Caco-2 (cell line): ENCODE data around the gene KCNQ1OT1. TPM values are rescaled to one million over a fixed set of nuclear protein-coding genes. Genes with fewer than 3 reads are reported as not detected.

Experiments
- BruUV-seq: library from RNA; stranded (reverse); fragments of 400-500 nt; replicated peaks from 2 replicates; lab custom pipeline; 2021; lab: Mats Ljungman, UMichigan
- CTCF ChIA-PET: fragments of 300-600 bp; sonication (Branson Sonifier 250); formaldehyde crosslinking; loops from one replicate; lab custom pipeline; 2022; ENCODE audit warnings: antibody characterized with exemption; lab: Charles Lee
- POLR2A ChIA-PET: fragments of 300-600 bp; sonication (Branson Sonifier 250); formaldehyde crosslinking; loops from one replicate; lab custom pipeline; 2022; ENCODE audit warnings: antibody characterized with exemption; lab: Charles Lee
- DNase-seq, 2 experiments: peaks; one replicate each; pipeline versions ENCODE4 v3.0.0 to v3.0.0-alpha.2; 2020 to 2022
- H3K27me3 ChIP-seq: replicated peaks from 2 replicates; pipeline ENCODE4 v1.6.0; 2011; ENCODE audit warnings: low read length; ENCODE audit not compliant: control insufficient read depth, insufficient read depth
- H3K36me3 ChIP-seq: 2 replicates; pipeline ENCODE4 v1.5.1; 2011; ENCODE audit warnings: low read length; ENCODE audit not compliant: control insufficient read depth, insufficient read depth
- H3K4me1 ChIP-seq: fragments of 250-450 bp; sonication (Bioruptor Pico); 2 replicates; pipeline ENCODE4 v1.5.1; 2020; ENCODE audit warnings: mild to moderate bottlenecking
- H3K4me3 ChIP-seq: 2 replicates; pipeline ENCODE4 v1.5.1; 2011; ENCODE audit warnings: low read depth, mild to moderate bottlenecking, control low read depth, low read length
- H3K9me3 ChIP-seq: fragments of 250-450 bp; sonication (Bioruptor Pico); 2 replicates; pipeline ENCODE4 v1.5.1; 2020; ENCODE audit warnings: mild to moderate bottlenecking, moderate library complexity
- H3K27ac Mint-ChIP-seq: one replicate; pipeline ENCODE4 v1.8.0; 2022; ENCODE audit warnings: mixed read lengths; ENCODE audit not compliant: unreplicated experiment
- H3K27me3 Mint-ChIP-seq: one replicate; pipeline ENCODE4 v1.8.0; 2022; ENCODE audit warnings: mixed read lengths; ENCODE audit not compliant: insufficient read depth, unreplicated experiment
- H3K36me3 Mint-ChIP-seq: one replicate; pipeline ENCODE4 v1.8.0; 2022; ENCODE audit warnings: mild to moderate bottlenecking, mixed read lengths; ENCODE audit not compliant: insufficient read depth, unreplicated experiment
- H3K4me1 Mint-ChIP-seq: one replicate; pipeline ENCODE4 v1.8.0; 2022; ENCODE audit warnings: low read depth, mixed read lengths; ENCODE audit not compliant: unreplicated experiment
- H3K4me3 Mint-ChIP-seq: one replicate; pipeline ENCODE4 v1.8.0; 2022; ENCODE audit warnings: mild to moderate bottlenecking, moderate library complexity, mixed read lengths; ENCODE audit not compliant: unreplicated experiment
- H3K9me3 Mint-ChIP-seq: one replicate; pipeline ENCODE4 v1.8.0; 2022; ENCODE audit warnings: mixed read lengths; ENCODE audit not compliant: unreplicated experiment
- intact Hi-C: fragments of 100-400 bp; cut with micrococcal nuclease; formaldehyde crosslinking; loops from one replicate; pipeline ENCODE4 v1.10.0; 2022; ENCODE audit not compliant: unreplicated experiment
- total RNA-seq: library from RNA; stranded (reverse); gene quantifications from 2 replicates; pipeline ENCODE4 v1.2.3, GENCODE V29; 2022
- TF ChIP-seq, protein P1 (sequence below), 2 experiments: fragments of 200-600 bp in 1 of 2; IDR thresholded peaks; 1 replicate in 1 of 2; 2 replicates in 1 of 2; pipeline versions ENCODE4 v1.5.1 to v1.8.0; 2011 to 2022; ENCODE audit warnings: antibody characterized with exemption in 1 of 2, control low read depth in 1 of 2, inconsistent platforms in 1 of 2, low read depth in 1 of 2, low read length in 1 of 2, mild to moderate bottlenecking in 1 of 2, moderate library complexity in 1 of 2; ENCODE audit not compliant: insufficient read depth in 1 of 2, severe bottlenecking in 1 of 2, unreplicated experiment in 1 of 2

KCNQ1OT1 gene
- total RNA-seq, 1 experiment from 2014 or later, result 7.5 TPM

DNA sequence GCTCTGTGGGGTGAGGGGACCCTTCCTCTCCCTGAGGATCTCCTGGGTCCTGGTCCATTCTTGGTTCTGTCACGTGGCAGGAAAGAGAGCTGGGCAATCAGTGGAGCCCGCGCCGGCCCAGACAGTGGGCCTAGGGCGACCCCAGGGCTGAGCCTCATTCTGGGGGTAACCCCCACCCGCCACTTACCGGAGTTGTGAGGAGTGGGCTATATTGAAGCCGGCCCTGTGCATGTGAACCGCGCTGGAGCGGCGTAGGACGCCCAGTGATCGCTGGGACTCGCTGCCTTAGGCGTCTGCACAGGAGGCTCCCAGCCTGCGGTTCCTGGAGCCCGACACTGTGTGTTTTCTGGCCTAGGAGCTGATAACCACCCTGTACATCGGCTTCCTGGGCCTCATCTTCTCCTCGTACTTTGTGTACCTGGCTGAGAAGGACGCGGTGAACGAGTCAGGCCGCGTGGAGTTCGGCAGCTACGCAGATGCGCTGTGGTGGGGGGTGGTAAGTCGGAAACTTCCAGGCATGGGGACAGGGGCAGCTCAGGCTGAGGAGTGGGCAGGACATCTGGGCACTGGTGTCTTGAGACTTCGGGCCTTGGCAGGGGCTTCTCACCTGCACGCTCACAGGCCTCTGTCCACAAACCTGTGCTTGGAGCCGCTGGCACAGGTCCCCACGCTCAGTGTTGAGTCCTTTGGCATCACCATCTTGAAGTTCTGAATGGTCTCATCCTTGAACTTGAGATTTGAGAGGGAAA is 127.1 kb downstream of the KCNQ1OT1 start:
- ChIA-PET POLR2A (no interaction called here), CTCF (no interaction called here)
- H3K9me3 ChIP-seq, result no peaks in the 10 kb centered on the region
- intact Hi-C loops, result no loop called here
- H3K4me1 ChIP-seq, result peaks cover 11% of the 10 kb centered on the region
- H3K27me3 ChIP-seq, result no peaks in the 10 kb centered on the region
- no peaks in the 10 kb centered on the region for H3K36me3 Mint-ChIP-seq
- no peak overlapping the region for H3K4me3 ChIP-seq
- H3K27ac Mint-ChIP-seq, result no peak overlapping the region
- no TSS peak for BruUV-seq
- H3K9me3 Mint-ChIP-seq, result no peaks in the 10 kb centered on the region
- no peak for DNase-seq
- TF ChIP-seq, protein P1, sequence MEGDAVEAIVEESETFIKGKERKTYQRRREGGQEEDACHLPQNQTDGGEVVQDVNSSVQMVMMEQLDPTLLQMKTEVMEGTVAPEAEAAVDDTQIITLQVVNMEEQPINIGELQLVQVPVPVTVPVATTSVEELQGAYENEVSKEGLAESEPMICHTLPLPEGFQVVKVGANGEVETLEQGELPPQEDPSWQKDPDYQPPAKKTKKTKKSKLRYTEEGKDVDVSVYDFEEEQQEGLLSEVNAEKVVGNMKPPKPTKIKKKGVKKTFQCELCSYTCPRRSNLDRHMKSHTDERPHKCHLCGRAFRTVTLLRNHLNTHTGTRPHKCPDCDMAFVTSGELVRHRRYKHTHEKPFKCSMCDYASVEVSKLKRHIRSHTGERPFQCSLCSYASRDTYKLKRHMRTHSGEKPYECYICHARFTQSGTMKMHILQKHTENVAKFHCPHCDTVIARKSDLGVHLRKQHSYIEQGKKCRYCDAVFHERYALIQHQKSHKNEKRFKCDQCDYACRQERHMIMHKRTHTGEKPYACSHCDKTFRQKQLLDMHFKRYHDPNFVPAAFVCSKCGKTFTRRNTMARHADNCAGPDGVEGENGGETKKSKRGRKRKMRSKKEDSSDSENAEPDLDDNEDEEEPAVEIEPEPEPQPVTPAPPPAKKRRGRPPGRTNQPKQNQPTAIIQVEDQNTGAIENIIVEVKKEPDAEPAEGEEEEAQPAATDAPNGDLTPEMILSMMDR (IDR thresholded peaks at IDR 0.05; ENCODE audit: insufficient read depth in 1 of 2, low read depth in 1 of 2, low read length in 1 of 2, severe bottlenecking in 1 of 2, unreplicated experiment in 1 of 2), result no peak
- H3K27me3 Mint-ChIP-seq, result no peaks in the 10 kb centered on the region
- H3K4me1 Mint-ChIP-seq, result peaks cover 2% of the 10 kb centered on the region
- H3K4me3 Mint-ChIP-seq, result no peak overlapping the region
- H3K36me3 ChIP-seq, result no peaks in the 10 kb centered on the region

DNA sequence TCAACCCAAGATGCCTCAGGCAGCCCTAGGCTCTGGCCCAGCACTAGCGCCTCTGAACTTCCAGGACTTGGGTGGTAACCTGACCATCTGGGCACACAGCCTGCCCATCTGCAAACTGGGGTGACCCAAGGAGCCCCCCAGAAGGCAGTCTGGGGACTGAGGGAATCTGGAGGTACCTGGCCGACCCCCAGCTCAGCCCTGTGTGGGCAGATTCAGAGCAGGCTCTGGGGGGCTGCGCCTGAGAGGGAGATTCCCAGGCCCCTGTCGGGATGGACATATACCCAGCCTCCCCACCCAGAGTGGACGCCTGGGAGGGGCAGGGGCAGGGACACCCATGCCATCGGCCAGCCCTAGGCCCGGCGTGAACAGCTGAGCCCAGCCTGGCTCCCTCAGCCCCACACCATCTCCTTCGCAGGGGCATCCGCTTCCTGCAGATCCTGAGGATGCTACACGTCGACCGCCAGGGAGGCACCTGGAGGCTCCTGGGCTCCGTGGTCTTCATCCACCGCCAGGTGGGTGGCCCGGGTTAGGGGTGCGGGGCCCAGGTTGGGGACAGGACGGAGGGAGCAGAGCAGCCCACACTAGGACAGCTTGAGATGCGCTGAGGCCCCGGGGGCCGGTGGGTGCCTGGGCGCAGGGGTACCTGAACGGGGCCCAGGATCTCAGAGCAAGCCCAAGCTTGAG is 128.1 kb downstream of the KCNQ1OT1 start:
- Histone ChIP-seq H3K4me3 (no peak overlapping the region), H3K36me3 (no peaks in the 10 kb centered on the region), H3K4me1 (peaks cover 13% of the 10 kb centered on the region), H3K27me3 (no peaks in the 10 kb centered on the region), H3K9me3 (no peaks in the 10 kb centered on the region)
- no TSS peak for BruUV-seq
- intact Hi-C loops, result no loop called here
- TF ChIP-seq, protein P1 (IDR thresholded peaks at IDR 0.05; ENCODE audit: insufficient read depth in 1 of 2, low read depth in 1 of 2, low read length in 1 of 2, severe bottlenecking in 1 of 2, unreplicated experiment in 1 of 2), result no peak
- no peak for DNase-seq
- no peaks in the 10 kb centered on the region for H3K4me1 Mint-ChIP-seq
- no peak overlapping the region for H3K27ac Mint-ChIP-seq
- H3K9me3 Mint-ChIP-seq, result no peaks in the 10 kb centered on the region
- H3K36me3 Mint-ChIP-seq, result no peaks in the 10 kb centered on the region
- H3K4me3 Mint-ChIP-seq, result no peak overlapping the region
- H3K27me3 Mint-ChIP-seq, result no peaks in the 10 kb centered on the region
- ChIA-PET POLR2A (no interaction called here), CTCF (no interaction called here)

DNA sequence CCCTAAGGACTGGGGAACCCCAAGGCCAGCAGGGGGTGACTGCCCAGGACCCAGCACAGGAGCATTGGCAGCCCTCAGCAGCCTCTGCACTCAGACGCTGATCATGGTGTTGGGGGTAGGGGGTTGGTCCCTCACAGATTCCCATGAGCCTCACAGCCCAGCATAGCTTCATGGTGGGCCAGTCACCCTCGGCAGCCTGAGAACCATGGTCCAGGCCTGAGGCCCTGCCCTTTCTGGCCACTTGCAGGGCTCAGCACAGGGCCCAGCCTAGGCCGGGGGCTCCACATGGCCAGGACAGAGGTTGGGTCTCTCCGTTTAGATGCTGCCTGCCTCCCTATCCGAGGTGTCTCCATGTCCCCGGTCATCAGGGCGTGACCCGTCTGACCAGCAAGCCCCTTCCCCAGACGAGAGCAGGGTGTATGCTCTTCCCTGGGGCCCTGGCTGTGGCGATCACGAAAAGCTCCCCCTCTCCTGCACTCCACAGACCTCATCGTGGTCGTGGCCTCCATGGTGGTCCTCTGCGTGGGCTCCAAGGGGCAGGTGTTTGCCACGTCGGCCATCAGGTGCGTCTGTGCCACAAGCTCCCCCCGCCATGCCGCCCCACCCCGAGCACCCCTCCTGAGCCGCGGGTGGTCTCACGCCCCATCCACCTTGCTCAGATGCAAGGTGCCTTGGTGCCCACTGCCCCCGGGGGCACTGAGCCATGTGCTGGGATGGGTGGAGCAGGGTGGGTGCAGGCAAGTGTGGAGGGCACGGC is 128.8 kb downstream of the KCNQ1OT1 start:
- H3K36me3 ChIP-seq, result no peaks in the 10 kb centered on the region
- peaks cover 20% of the 10 kb centered on the region for H3K4me1 ChIP-seq
- no peaks in the 10 kb centered on the region for H3K27me3 ChIP-seq
- no peak overlapping the region for H3K4me3 ChIP-seq
- H3K9me3 ChIP-seq, result no peaks in the 10 kb centered on the region
- no peaks in the 10 kb centered on the region for H3K4me1 Mint-ChIP-seq
- H3K9me3 Mint-ChIP-seq, result no peaks in the 10 kb centered on the region
- DNase-seq, result no peak
- no peak overlapping the region for H3K4me3 Mint-ChIP-seq
- intact Hi-C loops, result no loop called here
- no peak overlapping the region for H3K27ac Mint-ChIP-seq
- BruUV-seq, result no TSS peak
- TF ChIP-seq, protein P1 (IDR thresholded peaks at IDR 0.05; ENCODE audit: insufficient read depth in 1 of 2, low read depth in 1 of 2, low read length in 1 of 2, severe bottlenecking in 1 of 2, unreplicated experiment in 1 of 2), result no peak
- ChIA-PET CTCF (no interaction called here), POLR2A (no interaction called here)
- H3K36me3 Mint-ChIP-seq, result no peaks in the 10 kb centered on the region
- no peaks in the 10 kb centered on the region for H3K27me3 Mint-ChIP-seq
